Measurements from ENCODE around the gene BAD. TPM values are rescaled to one million over a fixed set of nuclear protein-coding genes. Genes with fewer than 3 reads are reported as not detected.

Gene BAD
- total RNA-seq, 1 experiment from 2014 or later: 48.4 TPM

DNA sequence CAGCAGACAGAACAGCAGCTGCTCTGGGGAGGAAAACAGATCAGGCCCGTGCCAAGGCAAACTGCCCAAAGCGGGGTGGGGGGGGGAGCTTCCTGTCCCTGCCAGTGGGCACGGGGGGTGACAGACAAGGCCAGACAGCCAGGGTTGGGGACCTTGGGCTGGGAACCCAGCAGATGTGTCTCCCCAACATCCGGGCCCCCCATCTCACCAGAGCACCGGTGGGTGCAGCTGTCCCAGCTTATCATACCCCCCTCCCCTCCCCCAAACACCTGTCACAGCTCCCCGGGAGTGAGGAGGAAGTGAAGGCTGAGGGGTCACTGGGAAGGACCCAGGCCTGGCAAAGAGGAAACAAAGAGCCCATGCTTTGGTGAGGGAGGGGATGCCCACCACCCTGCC, 39.1 kb downstream of the BAD start:
- Histone ChIP-seq H3K9me3 (ENCODE audit: low read depth, low read length, poor library complexity, severe bottlenecking) (no peaks in the 10 kb centered on the region), H3K27ac (ENCODE audit: low read depth, low read length, poor library complexity, severe bottlenecking) (peak overlapping the region; percentile 92), H3K4me1 (ENCODE audit: insufficient read depth, low read length, poor library complexity, severe bottlenecking) (peaks cover 27% of the 10 kb centered on the region), H3K4me3 (ENCODE audit: low read depth, low read length, poor library complexity, severe bottlenecking) (peak overlapping the region; percentile 99), H3K36me3 (ENCODE audit: insufficient read depth, low read length, poor library complexity, severe bottlenecking) (peaks cover 12% of the 10 kb centered on the region), H3K27me3 (replicated peaks; ENCODE audit: insufficient read depth, low read depth, low read length, poor library complexity) (no peaks in the 10 kb centered on the region)
- ChIA-PET POLR2A (ENCODE audit: low non-redundant PET) (interaction anchor here (0.5 to 0.7 kb wide), 3 partner anchors 60 to 1189 kb away, joined by 3 to 4 read pairs (median 4); partner anchors contain the start of gene STIP1), CTCF (interaction anchor here (1.6 kb wide), 1 partner anchor 41 kb away, joined by 3 read pairs; no protein-coding TSS in a partner anchor)
- BruUV-seq (replicated peaks): no TSS peak
- intact Hi-C loops (cut with micrococcal nuclease; ENCODE audit: unreplicated experiment): loop anchor here (5.0 kb wide), 1 partner anchor 38 kb away; the partner anchor contains the start of gene FERMT3
- no peak for DNase-seq (ENCODE audit: low spot score)
- no peak for TF ChIP-seq EZH2 (IDR thresholded peaks at IDR 0.05; ENCODE audit: borderline replicate concordance, low read depth, low read length, poor library complexity, severe bottlenecking)
- TF ChIP-seq, protein P1, sequence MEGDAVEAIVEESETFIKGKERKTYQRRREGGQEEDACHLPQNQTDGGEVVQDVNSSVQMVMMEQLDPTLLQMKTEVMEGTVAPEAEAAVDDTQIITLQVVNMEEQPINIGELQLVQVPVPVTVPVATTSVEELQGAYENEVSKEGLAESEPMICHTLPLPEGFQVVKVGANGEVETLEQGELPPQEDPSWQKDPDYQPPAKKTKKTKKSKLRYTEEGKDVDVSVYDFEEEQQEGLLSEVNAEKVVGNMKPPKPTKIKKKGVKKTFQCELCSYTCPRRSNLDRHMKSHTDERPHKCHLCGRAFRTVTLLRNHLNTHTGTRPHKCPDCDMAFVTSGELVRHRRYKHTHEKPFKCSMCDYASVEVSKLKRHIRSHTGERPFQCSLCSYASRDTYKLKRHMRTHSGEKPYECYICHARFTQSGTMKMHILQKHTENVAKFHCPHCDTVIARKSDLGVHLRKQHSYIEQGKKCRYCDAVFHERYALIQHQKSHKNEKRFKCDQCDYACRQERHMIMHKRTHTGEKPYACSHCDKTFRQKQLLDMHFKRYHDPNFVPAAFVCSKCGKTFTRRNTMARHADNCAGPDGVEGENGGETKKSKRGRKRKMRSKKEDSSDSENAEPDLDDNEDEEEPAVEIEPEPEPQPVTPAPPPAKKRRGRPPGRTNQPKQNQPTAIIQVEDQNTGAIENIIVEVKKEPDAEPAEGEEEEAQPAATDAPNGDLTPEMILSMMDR (conservative IDR thresholded peaks at IDR 0.05; ENCODE audit: low read depth, low read length): no peak

DNA sequence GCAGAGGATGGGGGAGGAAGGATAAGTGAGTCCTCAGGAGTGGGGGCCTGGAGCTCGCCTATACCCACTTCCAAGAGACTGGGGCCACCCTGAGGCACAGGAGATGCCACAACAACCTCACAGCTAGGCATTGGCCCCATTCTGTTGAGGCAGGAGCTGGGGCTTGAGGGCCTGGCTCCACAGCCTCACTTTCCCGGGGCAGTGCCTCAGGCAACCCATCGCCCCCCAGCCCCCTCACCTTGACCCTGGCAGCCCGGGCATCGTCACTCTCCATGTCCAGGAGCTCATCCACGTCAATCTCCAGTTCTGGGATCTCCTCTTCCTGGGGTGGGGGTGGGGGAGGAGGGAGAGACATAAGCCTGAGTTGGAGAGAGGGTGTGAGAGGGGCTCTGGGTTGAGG, 39.5 kb downstream of the BAD start:
- ChIA-PET CTCF (interaction anchor here (1.6 kb wide), 1 partner anchor 40 kb away, joined by 3 read pairs; no protein-coding TSS in a partner anchor), POLR2A (ENCODE audit: low non-redundant PET) (interaction anchor here (0.7 kb wide), 2 partner anchors 59 to 1189 kb away, joined by 3 to 4 read pairs; partner anchors contain the start of gene STIP1)
- intact Hi-C loops (cut with micrococcal nuclease; ENCODE audit: unreplicated experiment): loop anchor here (5.0 kb wide), 1 partner anchor 38 kb away; the partner anchor contains the start of gene FERMT3
- H3K4me1 ChIP-seq (ENCODE audit: insufficient read depth, low read length, poor library complexity, severe bottlenecking): peaks cover 24% of the 10 kb centered on the region
- peaks cover 12% of the 10 kb centered on the region for H3K36me3 ChIP-seq (ENCODE audit: insufficient read depth, low read length, poor library complexity, severe bottlenecking)
- H3K27me3 ChIP-seq (replicated peaks; ENCODE audit: insufficient read depth, low read depth, low read length, poor library complexity): no peaks in the 10 kb centered on the region
- peak overlapping the region; percentile 99 for H3K4me3 ChIP-seq (ENCODE audit: low read depth, low read length, poor library complexity, severe bottlenecking)
- TF ChIP-seq, protein P1 (conservative IDR thresholded peaks at IDR 0.05; ENCODE audit: low read depth, low read length): no peak
- DNase-seq (ENCODE audit: low spot score): no peak
- no peaks in the 10 kb centered on the region for H3K9me3 ChIP-seq (ENCODE audit: low read depth, low read length, poor library complexity, severe bottlenecking)
- BruUV-seq (replicated peaks): no TSS peak
- H3K27ac ChIP-seq (ENCODE audit: low read depth, low read length, poor library complexity, severe bottlenecking): peak overlapping the region; percentile 92

DNA sequence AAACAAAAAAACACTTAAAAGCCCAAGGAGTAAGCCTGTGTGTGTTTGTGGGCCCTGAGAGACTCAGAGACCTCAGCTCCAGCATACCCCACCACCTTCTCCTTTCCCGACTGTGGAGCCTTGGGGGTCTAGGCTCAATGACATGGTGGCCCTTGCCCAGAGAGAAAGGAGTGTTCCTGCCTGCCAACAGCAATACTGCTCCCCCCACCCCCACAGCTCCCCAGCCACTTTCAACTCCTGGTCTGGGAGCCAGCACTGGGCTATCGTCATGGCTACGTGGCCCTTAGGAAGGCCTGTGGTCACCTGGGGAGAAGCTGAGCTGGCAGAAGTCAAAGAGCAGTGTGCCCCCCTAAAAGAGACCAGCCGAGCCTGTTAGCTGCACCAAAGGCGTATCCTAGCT, 40.4 kb downstream of the BAD start:
- Histone ChIP-seq H3K27me3 (replicated peaks; ENCODE audit: insufficient read depth, low read depth, low read length, poor library complexity) (no peaks in the 10 kb centered on the region), H3K36me3 (ENCODE audit: insufficient read depth, low read length, poor library complexity, severe bottlenecking) (peaks cover 12% of the 10 kb centered on the region), H3K27ac (ENCODE audit: low read depth, low read length, poor library complexity, severe bottlenecking) (no peak overlapping the region), H3K4me3 (ENCODE audit: low read depth, low read length, poor library complexity, severe bottlenecking) (no peak overlapping the region), H3K4me1 (ENCODE audit: insufficient read depth, low read length, poor library complexity, severe bottlenecking) (peaks cover 16% of the 10 kb centered on the region), H3K9me3 (ENCODE audit: low read depth, low read length, poor library complexity, severe bottlenecking) (no peaks in the 10 kb centered on the region)
- ChIA-PET POLR2A (ENCODE audit: low non-redundant PET) (interaction anchor here (0.6 kb wide), 1 partner anchor 520 kb away, joined by 5 read pairs; no protein-coding TSS in a partner anchor), CTCF (no interaction called here)
- intact Hi-C loops (cut with micrococcal nuclease; ENCODE audit: unreplicated experiment): no loop called here
- DNase-seq (ENCODE audit: low spot score): no peak
- no TSS peak for BruUV-seq (replicated peaks)
- no peak for TF ChIP-seq EZH2 (IDR thresholded peaks at IDR 0.05; ENCODE audit: borderline replicate concordance, low read depth, low read length, poor library complexity, severe bottlenecking)
- TF ChIP-seq, protein P1 (conservative IDR thresholded peaks at IDR 0.05; ENCODE audit: low read depth, low read length): no peak
